Hepatocyte (in vitro differentiated cells): ENCODE results near the gene CPNE2.

Experiments
- EZH2phosphoT487 ChIP-seq: fragments of 200-600 bp; sonication (generic); IDR thresholded peaks from one replicate; pipeline ENCODE4 v1.6.1; 2018; ENCODE audit warnings: antibody characterized with exemption, mild to moderate bottlenecking, low read depth, moderate library complexity; ENCODE audit not compliant: unreplicated experiment, severe bottlenecking
- TF ChIP-seq, protein P1 (sequence below): fragments of 200-600 bp; sonication (generic); IDR thresholded peaks from 2 replicates; pipeline ENCODE4 v1.5.1; 2016; ENCODE audit warnings: antibody characterized with exemption, mild to moderate bottlenecking; ENCODE audit not compliant: poor library complexity

GRCh38 chr16:57127836-57128235, 35.5 kb downstream of the CPNE2 start:
- TF ChIP-seq, protein P1, sequence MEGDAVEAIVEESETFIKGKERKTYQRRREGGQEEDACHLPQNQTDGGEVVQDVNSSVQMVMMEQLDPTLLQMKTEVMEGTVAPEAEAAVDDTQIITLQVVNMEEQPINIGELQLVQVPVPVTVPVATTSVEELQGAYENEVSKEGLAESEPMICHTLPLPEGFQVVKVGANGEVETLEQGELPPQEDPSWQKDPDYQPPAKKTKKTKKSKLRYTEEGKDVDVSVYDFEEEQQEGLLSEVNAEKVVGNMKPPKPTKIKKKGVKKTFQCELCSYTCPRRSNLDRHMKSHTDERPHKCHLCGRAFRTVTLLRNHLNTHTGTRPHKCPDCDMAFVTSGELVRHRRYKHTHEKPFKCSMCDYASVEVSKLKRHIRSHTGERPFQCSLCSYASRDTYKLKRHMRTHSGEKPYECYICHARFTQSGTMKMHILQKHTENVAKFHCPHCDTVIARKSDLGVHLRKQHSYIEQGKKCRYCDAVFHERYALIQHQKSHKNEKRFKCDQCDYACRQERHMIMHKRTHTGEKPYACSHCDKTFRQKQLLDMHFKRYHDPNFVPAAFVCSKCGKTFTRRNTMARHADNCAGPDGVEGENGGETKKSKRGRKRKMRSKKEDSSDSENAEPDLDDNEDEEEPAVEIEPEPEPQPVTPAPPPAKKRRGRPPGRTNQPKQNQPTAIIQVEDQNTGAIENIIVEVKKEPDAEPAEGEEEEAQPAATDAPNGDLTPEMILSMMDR: no peak
- no peak for TF ChIP-seq EZH2phosphoT487
